ENCODE results near the gene PIM2. TPM values are rescaled to one million over a fixed set of nuclear protein-coding genes. Genes with fewer than 3 reads are reported as not detected.

Gene PIM2
- total and polyA plus RNA-seq, 9 of the 15 experiments (the other 6 are each of a cell fraction or from before 2014, with no cell fraction given), result 67.6 to 191 (median 108) TPM

GRCh38 chrX:48918301-48918642 is 552 bp downstream of the PIM2 start:
- peaks cover 69% of the 10 kb centered on the region for H3K79me2 ChIP-seq (ENCODE audit: control insufficient read depth, insufficient read depth, low read length)
- CTCF ChIA-PET (ENCODE audit: low intra/inter-chr PET ratio), result interaction anchor here (0.9 kb wide), 1 partner anchor 12 kb away, joined by 5 read pairs; no protein-coding TSS in a partner anchor

More at GRCh38 chrX:48918301-48918642, 552 bp downstream of the PIM2 start:
- 0% methylated on average over 9 of the region's 23 CpGs for WGBS (ENCODE audit: insufficient coverage, low coverage, missing lambda C conversion rate)
- FAIRE-seq (no peak), DNase-seq (ENCODE audit: extremely low read depth in 1 of 4, low spot score in 3 of 4) (no peak), ATAC-seq (no peak)
- H3K4me1 ChIP-seq (replicated peaks in 1 of 2; ENCODE audit: control insufficient read depth in 2 of 2, insufficient read depth in 2 of 2, low read length in 2 of 2), result peaks cover 35 to 40% of the 10 kb centered on the region in 2 experiments
- H2AFZ ChIP-seq (ENCODE audit: low read depth, low read length), result no peak overlapping the region
- peaks cover 62% of the 10 kb centered on the region for H3K36me3 ChIP-seq (ENCODE audit: control insufficient read depth, insufficient read depth, low read length)
- H3K9me1 ChIP-seq (ENCODE audit: control insufficient read depth, insufficient read depth, low read length), result no peaks in the 10 kb centered on the region
- peak overlapping the region; percentile 89 for H3K4me3 ChIP-seq
- H3K9me3 ChIP-seq (replicated peaks; ENCODE audit: control insufficient read depth, insufficient read depth, low read depth, low read length), result no peaks in the 10 kb centered on the region
- TF ChIP-seq BRD4 (IDR thresholded peaks at IDR 0.05) (no peak), CHD1 (IDR thresholded peaks at IDR 0.05; ENCODE audit: low read length) (peak; percentile 37), GABPB1 (CRISPR knock-in tag; IDR thresholded peaks at IDR 0.05) (0 out of 2 replicates have a peak, but pooled peaks have one; percentile 38), NR4A1 (CRISPR knock-in tag; IDR thresholded peaks at IDR 0.05) (no peak), NR4A1 (tag; IDR thresholded peaks at IDR 0.05) (no peak), EGR1 (conservative IDR thresholded peaks at IDR 0.05) (peak; percentile 82; the same call in 1 of the 2 replicates), ARID1B (IDR thresholded peaks at IDR 0.05) (peak; percentile 24; the same call in 1 of the 2 replicates), KDM4B (IDR thresholded peaks at IDR 0.05; ENCODE audit: borderline replicate concordance in 2 of 2, low read depth in 1 of 2) (no peak), SIN3A (IDR thresholded peaks at IDR 0.05; ENCODE audit: borderline replicate concordance in 2 of 2, control insufficient read depth in 1 of 2, low read depth in 2 of 2, low read length in 2 of 2) (0 out of 4 replicates have a peak, but pooled peaks of 1 of the 2 experiments have one; percentile 8), THRAP3 (IDR thresholded peaks at IDR 0.05; ENCODE audit: borderline replicate concordance) (no peak), DPF2 (IDR thresholded peaks at IDR 0.05) (0 out of 2 replicates have a peak, but pooled peaks have one; percentile 22)
- TF ChIP-seq, protein P1, sequence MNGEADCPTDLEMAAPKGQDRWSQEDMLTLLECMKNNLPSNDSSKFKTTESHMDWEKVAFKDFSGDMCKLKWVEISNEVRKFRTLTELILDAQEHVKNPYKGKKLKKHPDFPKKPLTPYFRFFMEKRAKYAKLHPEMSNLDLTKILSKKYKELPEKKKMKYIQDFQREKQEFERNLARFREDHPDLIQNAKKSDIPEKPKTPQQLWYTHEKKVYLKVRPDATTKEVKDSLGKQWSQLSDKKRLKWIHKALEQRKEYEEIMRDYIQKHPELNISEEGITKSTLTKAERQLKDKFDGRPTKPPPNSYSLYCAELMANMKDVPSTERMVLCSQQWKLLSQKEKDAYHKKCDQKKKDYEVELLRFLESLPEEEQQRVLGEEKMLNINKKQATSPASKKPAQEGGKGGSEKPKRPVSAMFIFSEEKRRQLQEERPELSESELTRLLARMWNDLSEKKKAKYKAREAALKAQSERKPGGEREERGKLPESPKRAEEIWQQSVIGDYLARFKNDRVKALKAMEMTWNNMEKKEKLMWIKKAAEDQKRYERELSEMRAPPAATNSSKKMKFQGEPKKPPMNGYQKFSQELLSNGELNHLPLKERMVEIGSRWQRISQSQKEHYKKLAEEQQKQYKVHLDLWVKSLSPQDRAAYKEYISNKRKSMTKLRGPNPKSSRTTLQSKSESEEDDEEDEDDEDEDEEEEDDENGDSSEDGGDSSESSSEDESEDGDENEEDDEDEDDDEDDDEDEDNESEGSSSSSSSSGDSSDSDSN (IDR thresholded peaks at IDR 0.05; ENCODE audit: borderline replicate concordance in 1 of 2, low read depth in 2 of 2, low read length in 2 of 2), result no peak
- peak overlapping the region; percentile 73 to 92 for H3K9ac ChIP-seq (ENCODE audit: insufficient read depth in 1 of 2, low read depth in 2 of 2, low read length in 2 of 2)
- H3K4me2 ChIP-seq (ENCODE audit: insufficient read depth, low read length), result peak overlapping the region; percentile 97; the same call in 1 of the 2 replicates
- BruUV-seq (replicated peaks), result no TSS peak
- POLR2A ChIA-PET, result no interaction called here
- intact Hi-C loops (cut with micrococcal nuclease), result loop anchor here (10.0 kb wide), 1 partner anchor 283 kb away; no protein-coding TSS in a partner anchor
- no peaks in the 10 kb centered on the region; a peak in 1 of 5 replicates for H3K27me3 ChIP-seq (ENCODE audit: control insufficient read depth in 2 of 2, insufficient read depth in 2 of 2, low read length in 2 of 2)
- in situ Hi-C loops (cut with MboI), result no loop called here
- peaks cover 34% of the 10 kb centered on the region for H4K20me1 ChIP-seq (replicated peaks; ENCODE audit: control insufficient read depth, insufficient read depth, low read length)
- H3K27ac ChIP-seq (ENCODE audit: extremely low read depth, low read depth, low read length), result peak overlapping the region; percentile 77

Data from K562 (cell line).